H1 (cell line): ENCODE data around the gene TCERG1L. TPM values are rescaled to one million over a fixed set of nuclear protein-coding genes. Genes with fewer than 3 reads are reported as not detected.

Source experiments
- POU5F1 ChIP-seq: IDR thresholded peaks from 2 replicates; pipeline ENCODE4 v1.6.1; 2011; ENCODE audit warnings: low read depth, mild to moderate bottlenecking, low read length, moderate library complexity
- polyA plus RNA-seq, 7 experiments: library from polyadenylated mRNA; depleted of rRNA in 3 of 7; stranded (reverse) in 5 of 7; unstranded in 2 of 7; fragments of >200 nt in 5 of 7; fragments of 200-250 nt in 2 of 7; gene quantifications; 1 replicate in 5 of 7; 2 replicates in 1 of 7; 4 replicates in 1 of 7; pipeline versions ENCODE4 v1.2.1 to v1.2.3, GENCODE V29; 2011 to 2013; ENCODE audit warnings: missing spikeins in 2 of 7, mixed read lengths in 2 of 7
- total RNA-seq: library from RNA; stranded (reverse); fragmentation: NEBNext Ultra II Directional; extraction: Animal tissue kit (Norgen Biotek cat#: 25700); gene quantifications from 2 replicates; pipeline ENCODE4 v1.2.1, GENCODE V29; 2021

Gene TCERG1L
- total and polyA plus RNA-seq, 2 of the 8 experiments (the other 6 are each of a cell fraction or from before 2014, with no cell fraction given): 3.9 to 6.9 TPM

GRCh38 chr10:131094527-131095312 is 216.8 kb downstream of the TCERG1L start (continued):
- no peak for TF ChIP-seq POU5F1
